DMS153 treated with DMSO at 0.1 percent for 48 hours (cell line): Measurements from ENCODE around the gene RAB11FIP5.
"Not testable (repeated sequence)": the region's sequence is repeated elsewhere in the genome, so short reads cannot be mapped to it uniquely, and the experiment has no call there.

Experiments
- DNase-seq: peaks from one replicate; lab custom pipeline; 2025; ENCODE audit not compliant: unreplicated experiment; lab: John Stamatoyannopoulos, UW

Gene RAB11FIP5

GRCh38 chr2:73112913-73113854 is at the start of gene RAB11FIP5:
TSS of gene RAB11FIP5 (minus strand) at chr2:73112948. CDS start at chr2:73112777, 171 bp downstream.
- DNase-seq: peak; percentile 28

GRCh38 chr2:73156539-73157124 is 43.9 kb upstream of the RAB11FIP5 start:
- DNase-seq: peak; percentile 22

DNA sequence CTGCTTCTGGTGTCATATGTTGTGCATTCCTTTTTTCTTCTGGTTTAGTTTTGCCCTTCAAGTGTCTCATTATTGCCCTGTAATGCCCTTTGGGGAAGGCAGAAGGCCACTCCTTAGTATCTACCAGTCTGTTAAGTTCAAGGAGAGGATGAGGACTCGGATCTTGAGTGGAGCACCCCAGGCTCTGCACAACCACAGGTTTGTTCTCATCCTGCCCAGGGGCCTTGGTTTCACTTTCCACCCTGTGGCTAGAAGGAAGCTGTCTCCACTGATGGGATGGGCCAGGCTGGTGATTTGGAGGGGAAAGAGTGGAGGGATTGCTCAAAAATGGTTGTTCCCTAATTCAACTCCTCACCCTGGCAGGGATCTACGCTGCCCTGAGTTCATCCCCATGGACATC is 30.2 kb upstream of the RAB11FIP5 start:
- DNase-seq: no peak

- DNase-seq: no peak
Measured at GRCh38 chr2:73141896-73142295, 29.1 kb upstream of the RAB11FIP5 start.

GRCh38 chr2:73135236-73135635 is 22.5 kb upstream of the RAB11FIP5 start:
- DNase-seq: no peak

- DNase-seq: no peak
Measured at GRCh38 chr2:73134471-73134870, 21.7 kb upstream of the RAB11FIP5 start.

DNA sequence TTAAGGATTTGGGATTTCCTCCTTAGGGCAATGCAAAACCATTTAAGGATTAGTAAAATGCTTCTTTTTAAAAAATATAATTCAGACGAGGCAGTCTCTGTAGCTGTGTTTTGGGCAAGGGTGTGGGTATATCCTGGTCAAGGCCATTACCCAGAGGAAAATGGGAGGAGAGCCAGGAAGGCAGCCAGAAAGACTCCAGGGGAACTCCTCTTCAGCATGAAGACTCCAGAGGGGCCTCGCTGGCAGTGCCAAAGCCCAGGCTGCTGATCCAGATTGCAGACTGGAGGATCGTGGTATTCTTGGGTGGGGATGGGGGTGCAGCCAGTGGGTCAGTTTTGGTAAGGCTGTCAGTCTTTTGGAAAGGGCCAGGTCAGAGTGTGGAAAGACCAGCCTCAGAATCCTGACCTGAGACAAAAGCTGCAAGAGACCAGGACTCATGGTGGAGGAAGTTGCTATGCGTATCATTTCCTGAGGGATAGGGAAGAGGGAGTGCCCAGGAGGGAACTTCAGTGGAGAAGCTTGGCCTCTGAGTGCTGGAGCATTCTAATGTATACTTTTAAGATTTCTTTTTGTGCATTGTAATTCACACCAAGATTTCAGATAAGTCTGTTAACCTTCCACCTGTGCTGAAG is 20.9 kb upstream of the RAB11FIP5 start:
- no peak for DNase-seq

- no peak for DNase-seq
Measured at GRCh38 chr2:73131807-73132206, 19.1 kb upstream of the RAB11FIP5 start.

DNA sequence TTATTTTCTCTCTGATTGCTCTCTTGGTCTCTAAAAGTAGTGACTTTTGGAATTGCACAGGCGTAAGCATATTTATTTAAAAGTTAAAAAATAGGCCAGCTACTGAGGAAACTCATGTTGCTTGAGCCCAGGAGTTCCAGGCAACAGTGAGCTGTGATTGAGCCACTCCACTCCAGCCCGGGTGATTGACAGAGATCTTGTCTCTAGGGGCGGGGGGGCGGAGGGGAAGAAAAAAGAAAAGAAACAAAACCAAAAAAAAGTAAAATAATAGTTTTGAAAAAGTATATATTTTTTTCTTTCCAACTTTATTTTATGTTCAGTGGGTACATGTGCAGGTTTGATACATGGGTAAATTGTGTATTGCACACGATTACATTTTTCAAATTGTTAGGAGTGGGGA is 18.0 kb upstream of the RAB11FIP5 start:
- no peak for DNase-seq

- DNase-seq: no peak
Measured at GRCh38 chr2:73128841-73129535, 16.2 kb upstream of the RAB11FIP5 start.

GRCh38 chr2:73122536-73122935 is 9.8 kb upstream of the RAB11FIP5 start:
- no peak for DNase-seq

GRCh38 chr2:73119611-73120239 is 7.0 kb upstream of the RAB11FIP5 start:
- DNase-seq: not testable (repeated sequence)

- DNase-seq: no peak
Measured at GRCh38 chr2:73117441-73117840, 4.7 kb upstream of the RAB11FIP5 start.

DNA sequence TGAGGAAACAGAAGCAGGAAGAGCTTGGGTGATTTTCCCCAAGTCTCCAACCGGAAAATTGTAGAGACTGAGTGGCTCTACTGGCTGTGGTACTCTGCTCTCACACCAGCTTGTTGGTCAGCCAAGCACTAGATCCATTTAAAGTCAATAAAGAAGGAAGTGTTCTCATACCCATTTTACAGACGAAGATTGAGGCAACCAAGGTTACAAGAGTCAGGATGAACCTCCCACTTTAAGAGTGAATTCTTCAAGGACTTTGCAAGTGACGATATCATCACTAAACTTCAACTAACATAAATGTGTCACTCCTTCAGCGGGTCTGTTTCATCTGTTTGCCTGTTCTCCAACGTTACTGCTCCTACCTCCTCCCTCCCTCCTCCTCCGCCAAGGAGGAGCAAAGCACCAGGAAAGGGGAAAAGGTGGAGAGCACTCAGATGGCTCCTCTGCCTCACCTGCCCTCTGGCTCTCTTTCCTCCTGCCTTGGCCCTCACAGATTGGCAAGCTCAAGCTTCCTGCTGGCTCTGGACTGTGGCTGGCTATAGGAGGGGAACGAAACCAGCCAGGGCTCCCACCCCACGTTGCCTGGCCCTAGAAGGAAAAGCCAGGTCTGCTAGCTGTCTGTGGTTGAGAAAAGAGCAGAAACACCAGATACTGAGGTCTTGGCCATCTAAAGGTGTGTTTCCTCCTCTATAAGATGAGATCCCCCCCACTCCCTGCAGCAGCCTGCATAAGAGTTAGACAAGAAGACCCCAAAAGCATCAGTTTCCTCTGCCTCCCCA is 3.6 kb upstream of the RAB11FIP5 start:
- no peak for DNase-seq

GRCh38 chr2:73114273-73114867 is 1.6 kb upstream of the RAB11FIP5 start:
- DNase-seq: no peak

GRCh38 chr2:73112026-73112912 is 479 bp downstream of the RAB11FIP5 start:
- DNase-seq: peak; percentile 19

DNA sequence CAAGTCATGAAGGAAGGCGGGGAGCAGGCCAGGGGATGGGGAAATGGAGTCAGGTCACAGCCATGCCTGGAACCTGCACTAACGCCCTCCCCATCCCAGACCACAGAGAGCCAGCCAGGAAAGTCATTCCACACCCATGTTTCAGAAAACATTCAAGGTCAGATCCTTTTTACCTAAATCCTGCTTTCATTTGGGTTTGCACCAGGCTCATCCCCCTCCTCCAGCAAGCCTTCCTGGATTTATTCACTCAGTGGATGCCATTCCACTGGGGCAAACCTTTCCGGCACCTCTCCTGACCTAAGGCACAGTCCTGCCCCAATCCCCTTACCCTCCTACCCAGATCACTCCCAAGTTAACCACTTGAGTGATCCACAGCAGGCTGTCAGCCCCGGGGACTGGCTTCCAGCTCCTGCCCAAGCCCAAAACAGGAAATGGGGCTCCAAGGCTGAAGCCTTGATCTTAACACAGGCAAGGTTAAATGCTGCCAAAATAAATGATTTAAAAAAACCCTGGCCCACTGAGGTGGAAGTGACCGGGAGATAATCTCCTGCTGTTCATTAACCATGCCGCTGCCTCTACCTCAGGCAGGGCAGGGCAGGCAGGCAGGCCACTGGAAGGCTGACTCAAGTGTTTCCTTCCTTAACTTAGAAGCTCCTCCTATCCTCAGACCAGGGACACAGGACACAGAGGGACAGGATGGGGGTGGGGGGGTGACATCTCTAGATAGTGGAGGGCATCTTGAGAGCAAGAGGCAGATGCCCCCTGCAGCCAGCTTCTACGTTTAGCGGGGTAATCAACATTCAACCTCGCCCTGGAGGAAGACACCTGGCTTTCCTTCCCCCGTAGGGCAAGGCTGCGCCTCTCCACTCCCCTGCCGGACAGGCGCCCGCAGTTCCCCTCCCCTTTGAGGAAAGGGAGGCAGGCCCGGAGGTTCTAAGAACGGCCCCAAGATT is 1.4 kb downstream of the RAB11FIP5 start:
- DNase-seq: no peak
